Measurements from ENCODE around the gene SSC5D.

DNA sequence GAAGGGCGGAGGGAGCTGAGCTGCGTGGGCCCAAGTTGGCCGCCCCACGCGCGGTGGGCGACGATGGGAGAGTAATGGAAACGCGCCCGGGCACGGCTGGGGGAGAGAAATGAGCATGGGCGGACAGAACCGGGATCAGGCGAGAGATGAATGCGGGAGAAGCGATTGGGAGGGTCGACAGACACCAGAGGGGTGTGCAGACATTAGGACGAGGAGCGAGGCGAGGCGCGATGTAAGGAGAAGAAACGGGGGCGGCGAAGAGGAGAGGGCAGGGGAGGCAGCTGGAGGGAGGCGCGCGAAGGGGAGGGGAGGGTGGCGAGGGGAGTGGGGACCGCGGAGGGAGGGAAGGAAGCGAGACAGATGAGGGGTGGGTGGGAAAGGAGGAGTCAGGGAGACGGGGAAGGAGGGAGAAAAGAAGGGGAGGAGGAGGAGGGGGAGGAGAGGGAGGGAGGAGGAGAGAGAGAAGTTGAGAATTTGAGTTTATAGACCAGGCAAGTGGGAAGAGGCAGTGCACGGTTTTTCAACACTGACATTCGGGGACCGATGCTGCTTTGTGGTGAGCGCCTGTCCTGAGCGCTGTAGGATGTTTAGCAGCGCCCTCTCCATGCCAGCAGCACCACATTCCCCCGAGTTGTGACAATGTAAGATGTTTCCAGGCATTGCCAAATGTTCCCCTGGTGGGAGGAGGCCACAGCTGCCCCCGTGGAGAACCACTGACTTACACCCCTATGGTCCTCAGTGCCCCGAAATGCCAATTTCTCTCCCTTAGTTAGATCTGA lies 45.0 kb upstream of the SSC5D start, which contains the start of gene SHISA7:
- TF ChIP-seq TAF1 (IDR thresholded peaks at IDR 0.05; ENCODE audit: low read depth, low read length) (no peak), POLR2AphosphoS5 (IDR thresholded peaks at IDR 0.05; ENCODE audit: low read depth, low read length) (no peak), POLR2A (IDR thresholded peaks at IDR 0.05; ENCODE audit: low read depth, low read length) (no peak), PAX5 (IDR thresholded peaks at IDR 0.05; ENCODE audit: insufficient read depth, low read length, severe bottlenecking) (no peak), SPI1 (IDR thresholded peaks at IDR 0.05; ENCODE audit: low read depth, low read length) (no peak)

Data from GM12891 (cell line).